HG03175 (cell line): Measurements from ENCODE around the gene GFAP.

ENCODE experiments used
- ATAC-seq: cut with Tn5 transposase; IDR thresholded peaks from one replicate; pipeline ENCODE4 v1.9.1; 2021; ENCODE audit warnings: mild to moderate bottlenecking, moderate library complexity; ENCODE audit not compliant: unreplicated experiment

Gene GFAP

DNA sequence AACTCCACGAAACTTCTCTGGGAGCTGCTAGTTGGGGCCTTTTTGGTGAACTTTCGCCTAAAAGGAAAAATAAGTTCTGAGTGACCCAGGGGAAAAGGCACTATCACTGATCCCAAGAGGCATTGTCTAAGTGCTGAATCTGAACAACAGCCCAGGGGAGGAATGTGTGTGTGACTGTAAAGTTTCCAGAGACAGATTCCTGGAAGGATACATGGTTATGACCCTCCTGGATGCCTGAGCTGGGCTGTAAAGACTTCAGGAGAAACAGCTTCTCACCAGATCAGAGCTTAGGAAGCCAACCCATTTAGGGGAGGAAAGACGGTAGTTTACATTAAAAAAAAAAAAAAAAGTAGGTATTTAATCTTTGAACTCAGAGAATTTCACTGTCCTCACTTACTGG lies 47.5 kb downstream of the GFAP start:
- no peak for ATAC-seq

DNA sequence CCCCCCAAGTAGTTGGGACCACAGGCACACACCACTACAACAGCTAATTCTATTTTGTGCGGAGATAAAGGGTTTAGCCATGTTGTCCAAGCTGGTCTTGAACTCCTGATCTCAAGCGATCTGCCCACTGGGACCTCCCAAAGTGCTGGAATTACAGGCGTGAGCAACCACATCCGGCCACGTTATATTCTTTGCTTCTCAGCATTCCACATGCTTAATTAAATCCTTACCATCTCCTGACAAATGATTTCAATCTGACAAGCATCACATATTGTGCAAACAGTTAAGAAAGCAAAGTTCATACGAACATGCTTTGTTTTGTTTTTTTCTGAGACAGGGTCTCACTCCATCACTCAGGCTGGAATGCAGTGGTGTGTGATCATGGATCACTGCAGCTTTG lies 49.4 kb downstream of the GFAP start:
- ATAC-seq = no peak

DNA sequence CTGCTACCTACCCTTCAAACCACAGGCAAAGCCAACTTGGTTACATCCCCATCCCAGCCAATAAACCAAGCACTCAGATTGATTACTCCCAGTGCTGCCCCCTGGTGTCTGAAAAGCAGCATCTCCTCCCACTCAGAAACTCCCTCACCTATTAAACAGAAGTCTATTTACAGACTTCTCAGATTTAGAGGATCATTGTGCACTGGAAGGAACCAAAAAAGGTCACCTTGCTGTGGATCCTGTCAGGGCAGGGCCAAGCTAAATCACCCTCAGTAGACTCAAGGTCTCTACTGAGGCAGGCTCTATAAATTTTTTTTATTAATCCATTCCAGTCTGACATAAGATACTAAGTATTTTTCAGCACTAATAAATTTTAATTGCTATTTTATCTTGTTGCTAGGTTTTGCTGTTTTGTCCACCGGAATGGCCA lies 50.1 kb downstream of the GFAP start:
- ATAC-seq = no peak

DNA sequence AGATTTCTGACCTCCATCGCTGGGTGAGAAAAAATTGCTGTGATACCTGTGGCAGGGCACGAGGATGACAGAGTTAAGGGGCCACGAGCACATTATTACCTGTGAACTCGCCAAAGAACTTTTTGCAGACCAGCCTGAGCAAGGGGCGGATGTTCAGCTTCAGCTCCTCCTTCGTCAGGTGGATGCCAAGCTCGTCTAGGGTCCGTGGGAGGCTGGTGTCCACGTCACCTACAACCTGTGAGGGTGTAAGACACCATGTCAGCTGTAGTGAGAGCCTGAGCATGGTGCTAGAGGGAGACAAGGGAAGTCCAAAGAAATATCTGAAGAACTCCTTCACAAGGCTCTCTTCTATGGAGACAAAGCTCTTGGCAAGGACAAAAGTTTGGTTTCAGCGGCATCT lies 50.5 kb downstream of the GFAP start:
- ATAC-seq = no peak

DNA sequence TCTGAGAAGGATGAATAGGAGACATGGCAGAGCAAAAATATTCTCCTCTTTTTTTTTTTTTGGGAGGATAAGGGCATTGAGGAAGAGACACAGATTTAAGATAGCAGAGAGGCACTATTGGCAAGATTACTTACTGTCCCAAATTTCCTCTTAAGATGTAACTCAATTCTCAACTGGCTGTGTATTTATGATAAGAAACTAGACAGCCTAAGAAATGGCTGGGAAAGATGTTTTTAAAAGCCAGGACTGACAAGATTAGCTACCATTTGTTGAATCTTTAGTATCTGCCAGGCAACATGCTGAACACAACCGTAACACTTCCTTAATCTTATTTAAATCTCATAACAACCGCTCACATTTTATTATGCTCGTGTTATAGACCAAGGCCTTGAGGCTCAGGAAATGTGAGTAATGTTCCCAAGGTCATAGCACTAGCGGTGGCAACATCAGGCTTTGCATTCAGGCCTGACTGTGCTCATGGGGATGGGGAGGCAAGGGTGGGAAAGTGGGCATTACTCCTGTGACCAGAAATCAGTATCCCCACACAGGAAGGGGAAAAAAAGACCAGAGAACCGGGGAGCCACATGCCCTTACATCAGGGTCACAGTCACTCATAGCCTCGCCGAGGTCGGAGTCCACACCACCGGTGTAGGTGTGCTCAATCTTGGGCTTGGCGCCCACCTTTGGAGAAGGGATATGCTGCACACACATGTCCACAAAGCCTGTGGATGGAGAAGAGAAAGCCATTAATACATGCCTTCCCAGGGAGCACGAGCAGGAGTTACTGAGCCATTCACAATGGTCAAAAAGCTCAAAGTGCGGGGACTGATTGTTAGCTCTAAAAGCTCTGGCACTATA lies 52.0 kb downstream of the GFAP start:
- ATAC-seq = no peak

DNA sequence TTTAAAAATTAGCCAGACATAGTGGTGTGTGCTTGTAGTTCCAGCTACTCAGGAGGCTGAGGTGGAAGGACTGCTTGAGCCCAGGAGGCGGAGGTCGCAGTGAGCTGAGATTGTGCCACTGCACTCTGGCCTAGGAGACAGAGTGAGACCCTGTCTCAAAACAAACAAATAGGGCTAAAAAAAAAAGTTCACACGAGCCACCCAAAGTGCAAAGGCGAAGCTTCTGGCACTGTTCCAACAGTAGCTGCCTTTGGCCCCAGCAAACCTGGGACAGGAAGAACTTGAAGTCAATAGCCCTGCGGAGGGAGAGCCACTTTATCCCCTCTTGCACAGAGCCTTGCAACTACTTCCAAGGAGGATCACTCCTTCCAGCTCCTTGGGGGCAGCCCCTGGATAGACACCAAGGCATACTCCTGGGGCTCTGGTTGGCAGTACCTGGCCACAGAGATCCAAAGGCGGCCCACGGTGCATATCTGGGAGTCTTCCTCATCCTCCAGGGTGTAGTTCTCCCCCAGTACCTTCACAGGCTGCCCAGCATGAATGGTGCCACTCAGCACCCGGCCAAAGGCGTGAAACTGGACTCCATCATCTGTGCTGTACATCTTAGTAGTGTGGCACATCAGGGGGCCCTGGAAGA lies 52.9 kb downstream of the GFAP start:
- no peak for ATAC-seq

DNA sequence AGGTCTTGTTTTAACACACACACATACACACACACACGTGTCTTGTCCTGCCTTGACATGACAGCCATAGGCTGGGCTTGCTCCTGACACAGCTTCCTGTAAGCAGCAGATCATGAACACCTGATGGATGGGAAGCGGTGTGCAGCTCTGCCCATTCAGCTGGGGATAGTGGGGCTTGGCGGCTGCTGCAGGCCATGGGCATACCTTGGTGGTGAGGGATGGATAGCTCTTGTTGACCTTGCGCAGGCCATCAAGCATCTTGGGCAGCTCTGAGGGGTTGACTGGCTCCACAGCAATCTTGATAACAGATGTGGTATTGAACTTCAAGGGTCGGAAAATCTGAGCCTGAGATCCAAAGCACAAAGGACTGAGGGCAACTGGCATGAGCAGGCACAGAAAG lies 55.6 kb downstream of the GFAP start:
- no peak for ATAC-seq

DNA sequence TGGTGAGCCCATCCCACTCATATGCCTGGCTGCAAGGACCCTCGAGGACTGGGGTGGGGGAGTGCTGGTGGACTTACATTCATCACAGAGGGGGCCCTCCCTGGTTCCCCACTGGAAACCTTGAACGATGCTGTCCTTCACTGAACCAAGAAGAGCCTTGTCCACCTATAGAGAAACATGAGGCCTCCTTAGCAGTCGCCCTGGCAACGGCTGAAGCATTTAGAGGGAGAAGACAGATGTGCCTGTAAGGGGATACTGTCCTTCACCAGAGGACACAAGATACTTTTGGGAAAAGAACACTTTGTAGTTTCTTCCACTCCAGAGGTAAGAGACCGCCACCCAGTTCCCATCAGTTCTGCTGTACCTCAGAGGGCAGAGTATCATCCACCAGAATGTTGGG lies 61.1 kb downstream of the GFAP start:
- no peak for ATAC-seq
